GM23338 (cell line): ENCODE measurements around the gene ADPRHL1.

ENCODE experiments used
- CREB1 ChIP-seq: fragments of 250-450 bp; sonication (Bioruptor Pico); IDR thresholded peaks from 2 replicates; pipeline ENCODE4 v1.5.0; 2020; ENCODE audit warnings: low read depth, mild to moderate bottlenecking, moderate library complexity
- CTCF ChIP-seq, 2 experiments: fragments of 200-600 bp in 1 of 2; sonication (generic) in 1 of 2; conservative IDR thresholded peaks; 2 replicates each; pipeline versions ENCODE4 v1.5.1 to v1.6.1; 2016 to 2017; ENCODE audit warnings: antibody characterized with exemption in 2 of 2, low read depth in 2 of 2, mild to moderate bottlenecking in 2 of 2, moderate library complexity in 1 of 2
- ETS1 ChIP-seq: IDR thresholded peaks from 2 replicates; pipeline ENCODE4 v1.6.1; 2016; ENCODE audit warnings: antibody characterized with exemption
- EZH2 ChIP-seq: fragments of 200-600 bp; sonication (generic); IDR thresholded peaks from one replicate; pipeline ENCODE4 v1.8.0; 2017; ENCODE audit warnings: antibody characterized with exemption, mild to moderate bottlenecking, low read depth; ENCODE audit not compliant: unreplicated experiment
- EZH2phosphoT487 ChIP-seq: fragments of 200-600 bp; sonication (generic); IDR thresholded peaks from one replicate; pipeline ENCODE4 v1.8.1; 2018; ENCODE audit warnings: antibody characterized with exemption; ENCODE audit not compliant: unreplicated experiment
- JUNB ChIP-seq: IDR thresholded peaks from one replicate; pipeline ENCODE4 v1.6.1; 2016; ENCODE audit warnings: antibody characterized with exemption; ENCODE audit not compliant: unreplicated experiment
- NANOG ChIP-seq: IDR thresholded peaks from 2 replicates; pipeline ENCODE4 v1.6.1; 2016; ENCODE audit warnings: antibody characterized with exemption, borderline replicate concordance
- POLR2AphosphoS5 ChIP-seq: IDR thresholded peaks from 2 replicates; pipeline ENCODE4 v1.6.1; 2016; ENCODE audit warnings: antibody characterized with exemption, low read depth
- ZNF114 ChIP-seq: fragments of 250-450 bp; sonication (Bioruptor Pico); IDR thresholded peaks from 2 replicates; pipeline ENCODE4 v1.5.0; 2020; ENCODE audit warnings: mild to moderate bottlenecking, moderate library complexity
- ZNF331 ChIP-seq: fragments of 250-450 bp; sonication (Bioruptor Pico); IDR thresholded peaks from 2 replicates; pipeline ENCODE4 v1.5.0; 2020; ENCODE audit warnings: low read depth, mild to moderate bottlenecking, moderate library complexity
- TF ChIP-seq, protein P1 (sequence below): IDR thresholded peaks from one replicate; pipeline ENCODE4 v1.6.1; 2018; ENCODE audit warnings: antibody characterized with exemption; ENCODE audit not compliant: unreplicated experiment

DNA sequence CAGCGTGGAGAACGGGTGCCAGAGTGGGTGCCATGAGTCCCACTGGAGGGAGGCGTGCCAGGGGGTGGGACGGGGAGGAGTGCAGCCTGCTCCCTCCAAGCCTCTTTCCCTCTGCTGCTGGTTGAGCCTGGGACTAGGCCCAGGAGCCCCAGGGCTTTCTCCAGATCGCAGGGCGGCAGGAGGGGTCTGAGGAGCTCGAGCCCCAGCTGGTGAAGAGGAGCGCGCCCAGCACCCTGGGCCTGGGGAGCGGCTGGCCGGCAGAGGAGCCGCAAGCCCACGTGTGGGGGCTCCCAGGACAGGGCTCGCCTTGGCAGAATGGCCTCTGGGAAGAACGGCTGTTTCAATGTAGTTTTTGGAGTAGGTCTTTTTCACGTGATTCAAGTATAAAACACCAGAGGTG lies 49.4 kb upstream of the ADPRHL1 start:
- TF ChIP-seq CTCF (conservative IDR thresholded peaks at IDR 0.05; ENCODE audit: low read depth in 2 of 2) (no peak), POLR2AphosphoS5 (no peak), EZH2phosphoT487 (no peak), EZH2 (no peak), NANOG (no peak), JUNB (no peak), ZNF114 (CRISPR knock-in tag) (no peak), CREB1 (no peak), ETS1 (no peak), ZNF331 (CRISPR knock-in tag) (no peak)
- TF ChIP-seq, protein P1, sequence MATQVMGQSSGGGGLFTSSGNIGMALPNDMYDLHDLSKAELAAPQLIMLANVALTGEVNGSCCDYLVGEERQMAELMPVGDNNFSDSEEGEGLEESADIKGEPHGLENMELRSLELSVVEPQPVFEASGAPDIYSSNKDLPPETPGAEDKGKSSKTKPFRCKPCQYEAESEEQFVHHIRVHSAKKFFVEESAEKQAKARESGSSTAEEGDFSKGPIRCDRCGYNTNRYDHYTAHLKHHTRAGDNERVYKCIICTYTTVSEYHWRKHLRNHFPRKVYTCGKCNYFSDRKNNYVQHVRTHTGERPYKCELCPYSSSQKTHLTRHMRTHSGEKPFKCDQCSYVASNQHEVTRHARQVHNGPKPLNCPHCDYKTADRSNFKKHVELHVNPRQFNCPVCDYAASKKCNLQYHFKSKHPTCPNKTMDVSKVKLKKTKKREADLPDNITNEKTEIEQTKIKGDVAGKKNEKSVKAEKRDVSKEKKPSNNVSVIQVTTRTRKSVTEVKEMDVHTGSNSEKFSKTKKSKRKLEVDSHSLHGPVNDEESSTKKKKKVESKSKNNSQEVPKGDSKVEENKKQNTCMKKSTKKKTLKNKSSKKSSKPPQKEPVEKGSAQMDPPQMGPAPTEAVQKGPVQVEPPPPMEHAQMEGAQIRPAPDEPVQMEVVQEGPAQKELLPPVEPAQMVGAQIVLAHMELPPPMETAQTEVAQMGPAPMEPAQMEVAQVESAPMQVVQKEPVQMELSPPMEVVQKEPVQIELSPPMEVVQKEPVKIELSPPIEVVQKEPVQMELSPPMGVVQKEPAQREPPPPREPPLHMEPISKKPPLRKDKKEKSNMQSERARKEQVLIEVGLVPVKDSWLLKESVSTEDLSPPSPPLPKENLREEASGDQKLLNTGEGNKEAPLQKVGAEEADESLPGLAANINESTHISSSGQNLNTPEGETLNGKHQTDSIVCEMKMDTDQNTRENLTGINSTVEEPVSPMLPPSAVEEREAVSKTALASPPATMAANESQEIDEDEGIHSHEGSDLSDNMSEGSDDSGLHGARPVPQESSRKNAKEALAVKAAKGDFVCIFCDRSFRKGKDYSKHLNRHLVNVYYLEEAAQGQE, result no peak
